Midbrain (tissue), 1 donor: Measurements from ENCODE around the gene DNPH1.

Experiments used
- DNase-seq: peaks from one replicate; lab custom pipeline; 2025; lab: John Stamatoyannopoulos, UW

Gene DNPH1

GRCh38 chr6:43181942-43182860 lies 47.1 kb downstream of the DNPH1 start, which contains the start of gene CUL9:
TSS of gene CUL9 (plus strand) at chr6:43182196. CDS start at chr6:43184311, 2,115 bp downstream.
- peak; percentile 89 for DNase-seq

GRCh38 chr6:43181621-43181941 lies 47.7 kb downstream of the DNPH1 start:
- DNase-seq: no peak

GRCh38 chr6:43180985-43181384 lies 48.3 kb downstream of the DNPH1 start:
- DNase-seq: no peak

- DNase-seq: no peak
These were observed 49.2 kb downstream of the DNPH1 start for GRCh38 chr6:43180058-43180457.

- no peak for DNase-seq
These were observed 50.1 kb downstream of the DNPH1 start for GRCh38 chr6:43178951-43179830.

GRCh38 chr6:43178150-43178549 lies 51.1 kb downstream of the DNPH1 start:
- no peak for DNase-seq

GRCh38 chr6:43176423-43176786 lies 52.9 kb downstream of the DNPH1 start:
- DNase-seq: no peak

GRCh38 chr6:43175676-43176422 lies 53.4 kb downstream of the DNPH1 start:
- no peak for DNase-seq
